HK-2 (cell line): ENCODE data around the gene PTMS.

ENCODE experiments used
- DNase-seq: peaks from one replicate; pipeline ENCODE4 v3.0.0-alpha.2; 2018; ENCODE audit not compliant: unreplicated experiment

PTMS gene

DNA sequence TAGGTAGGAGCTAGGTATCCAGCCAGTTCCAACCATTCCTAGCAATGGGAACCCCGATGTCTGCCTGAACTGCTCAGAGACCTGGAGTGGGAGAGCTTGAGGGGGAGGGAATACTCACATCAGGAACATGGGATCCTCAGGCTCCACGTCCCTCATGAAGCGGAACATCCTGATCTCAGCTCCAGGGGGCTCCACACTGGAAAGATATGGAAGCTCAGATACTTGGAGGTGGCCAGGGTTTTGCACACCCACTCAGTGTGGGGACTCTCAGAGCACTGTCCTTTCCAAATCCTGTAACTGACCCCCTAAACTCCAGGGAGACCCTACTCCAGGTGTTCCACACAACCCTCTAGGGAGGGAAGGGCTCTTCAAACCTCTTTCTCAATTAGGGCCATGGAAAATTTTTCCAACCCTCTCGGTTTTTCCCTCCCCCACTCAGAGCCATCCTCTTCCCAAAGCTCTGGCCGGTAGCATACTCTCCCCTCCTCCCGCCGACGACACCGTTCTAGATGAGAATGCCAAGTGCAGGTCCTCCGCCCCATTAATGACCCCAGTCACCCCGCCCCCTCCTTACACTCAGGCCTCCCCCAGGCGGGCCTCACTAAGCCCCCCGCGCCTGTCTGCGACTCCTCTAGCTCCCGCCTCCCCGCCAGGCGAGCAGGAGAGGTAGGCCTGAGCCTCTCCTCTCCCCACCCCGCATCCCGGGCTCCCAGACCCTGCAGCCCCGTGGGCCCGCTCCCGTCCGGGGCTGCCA, 13.8 kb upstream of the PTMS start:
- no peak for DNase-seq

DNA sequence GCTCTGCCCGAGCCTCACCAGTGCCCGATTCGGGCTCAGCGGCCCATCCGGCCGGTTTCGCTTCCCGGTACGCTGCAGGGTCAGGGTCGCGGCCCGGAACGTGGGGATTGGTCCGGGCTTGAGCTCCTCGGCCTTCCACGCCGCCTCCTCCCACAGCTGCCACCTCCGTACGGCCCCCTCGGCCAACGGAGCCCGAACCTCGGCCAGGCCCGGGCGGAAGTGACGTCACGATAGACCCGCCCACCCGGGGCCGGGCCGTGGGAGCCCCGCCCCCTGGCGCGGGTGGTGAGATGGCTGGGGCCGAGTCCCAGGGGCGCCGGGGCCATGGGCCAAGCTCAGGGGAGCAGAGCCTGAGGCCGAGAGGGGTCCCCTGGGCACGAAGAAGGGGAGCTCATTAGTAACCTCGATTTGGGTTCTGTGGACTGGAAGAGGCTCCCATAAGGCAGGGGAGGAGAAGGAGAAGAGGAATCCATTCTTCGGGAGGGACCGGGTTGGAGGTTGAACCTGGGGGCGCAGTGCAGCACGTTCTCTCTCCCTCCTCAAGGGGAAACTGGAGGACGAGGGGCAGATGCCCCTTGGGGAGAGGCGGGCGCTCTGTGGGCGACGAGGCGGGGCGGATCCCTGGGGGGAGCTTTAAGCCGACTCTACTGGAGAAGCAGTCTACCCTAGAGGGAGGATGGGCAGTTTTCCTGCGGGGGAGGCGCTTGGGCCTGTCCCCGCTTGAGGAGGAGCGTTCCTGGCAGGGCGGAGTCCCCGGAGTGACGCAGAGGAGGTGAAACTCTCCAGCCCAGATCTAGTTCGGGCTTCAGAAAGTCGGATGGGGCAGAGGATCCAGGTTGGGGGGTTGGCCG, 13.0 kb upstream of the PTMS start, which contains the start of gene MLF2:
Gene MLF2 (minus strand): TSS at position 221 of the 851 bp plus-strand sequence. CDS start 807 bp downstream, outside the sequence.
- DNase-seq, result peak; percentile 98

DNA sequence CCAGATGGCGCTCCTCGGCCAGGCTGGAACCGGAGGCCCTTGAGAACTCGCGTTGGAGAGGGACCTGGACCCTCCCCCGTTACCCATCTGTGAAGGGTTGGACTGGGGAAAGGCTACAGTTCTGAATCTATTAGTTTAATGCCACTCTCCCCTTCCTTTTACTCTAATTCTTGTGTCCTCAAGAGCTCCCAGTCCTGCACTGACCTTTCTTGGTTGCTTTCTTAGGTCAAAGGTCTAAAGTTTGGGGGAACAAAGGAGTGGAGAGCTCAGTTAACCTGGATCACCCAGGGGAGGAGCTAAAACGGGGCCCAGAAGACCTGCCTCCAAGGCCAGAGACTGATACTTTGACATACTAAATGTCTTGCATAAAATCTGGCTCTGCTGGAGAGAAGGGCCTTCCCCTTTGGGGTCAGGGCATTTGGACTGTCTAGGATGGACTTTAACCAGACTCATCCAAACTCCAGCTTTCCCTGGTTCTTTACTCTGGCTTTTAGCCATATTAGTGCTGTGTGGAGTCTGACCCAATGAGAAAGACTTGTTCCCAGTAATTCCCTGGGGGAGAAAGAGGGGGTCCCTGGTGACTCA, 12.3 kb upstream of the PTMS start:
- DNase-seq, result no peak

DNA sequence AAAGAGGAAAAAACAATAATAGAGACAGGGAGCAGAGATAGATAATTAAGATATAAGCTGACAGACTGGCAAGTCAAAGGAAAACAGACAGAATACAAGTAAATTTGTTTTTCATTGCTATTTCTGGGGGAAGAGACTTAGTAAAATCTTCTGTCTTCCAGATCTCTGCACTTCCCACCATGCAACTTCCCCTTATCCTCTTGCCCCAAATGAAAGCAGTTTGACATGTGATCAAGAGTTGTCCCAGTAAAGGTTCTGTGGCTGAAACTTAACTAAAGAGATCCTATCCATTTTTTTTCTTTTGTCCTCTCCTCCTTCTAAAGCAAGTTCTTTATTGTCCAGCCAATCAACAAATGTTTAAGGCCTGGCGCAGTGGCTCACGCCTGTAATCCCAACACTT, 11.8 kb upstream of the PTMS start:
- no peak for DNase-seq

DNA sequence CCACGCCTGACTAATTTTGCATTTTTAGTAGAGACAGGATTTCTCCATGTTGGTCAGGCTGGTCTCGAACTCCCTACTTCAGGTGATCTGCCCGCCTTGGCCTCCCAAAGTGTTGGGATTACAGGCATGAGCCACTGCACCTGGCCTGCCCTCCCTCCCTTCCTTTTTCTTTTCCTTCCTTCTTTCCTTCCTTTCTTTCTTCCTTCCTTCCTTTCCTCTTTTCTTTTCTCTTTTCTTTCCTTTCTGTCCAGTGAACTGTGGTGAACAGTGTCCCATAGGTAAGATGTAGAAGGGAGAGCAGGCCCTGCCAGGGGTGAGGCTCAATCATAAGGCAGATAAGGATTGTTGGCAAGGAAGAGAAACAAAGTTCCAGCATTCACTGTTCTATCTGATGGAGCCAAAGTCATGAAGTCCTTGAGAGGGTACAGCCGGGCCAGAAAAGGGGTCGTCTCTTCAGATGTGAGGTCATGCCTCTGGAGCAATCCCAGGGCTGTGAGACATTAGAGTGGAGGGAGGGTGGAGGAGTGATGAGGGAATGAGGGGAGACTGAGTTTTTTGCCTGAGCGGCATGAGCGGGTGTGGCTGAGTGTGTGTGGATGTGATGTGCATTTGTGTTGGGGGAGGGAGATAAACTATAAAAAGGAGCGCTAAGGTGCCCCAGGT, 9.0 kb upstream of the PTMS start:
- DNase-seq, result no peak

DNA sequence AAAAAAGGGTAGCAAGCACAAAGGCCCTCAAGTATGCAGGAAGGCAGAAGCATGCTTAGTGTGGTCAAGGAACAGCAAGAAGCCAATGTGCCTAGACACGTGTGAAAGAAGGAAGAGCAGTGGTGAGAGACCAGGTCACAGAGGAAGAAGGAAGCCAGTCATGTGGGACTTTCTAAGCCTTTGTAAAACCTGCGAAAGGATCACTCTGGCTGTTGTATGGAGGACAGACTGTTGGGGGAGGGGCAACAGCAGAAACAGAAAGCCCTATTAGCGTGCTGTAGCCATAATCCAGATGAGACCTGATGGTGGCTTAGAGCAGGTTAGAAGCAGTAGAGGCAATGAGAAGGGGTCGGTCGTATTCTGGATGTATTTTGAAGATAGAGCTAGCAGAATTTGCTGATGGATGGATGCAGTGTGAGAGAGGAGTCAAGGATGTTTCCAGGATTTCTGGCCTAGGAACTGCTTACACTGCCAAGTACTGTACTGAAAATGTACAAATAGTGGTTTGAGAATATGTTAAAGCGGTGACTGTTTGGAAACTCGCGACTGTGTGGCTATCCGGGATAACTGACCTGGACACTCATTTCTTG, 7.6 kb upstream of the PTMS start:
- no peak for DNase-seq

DNA sequence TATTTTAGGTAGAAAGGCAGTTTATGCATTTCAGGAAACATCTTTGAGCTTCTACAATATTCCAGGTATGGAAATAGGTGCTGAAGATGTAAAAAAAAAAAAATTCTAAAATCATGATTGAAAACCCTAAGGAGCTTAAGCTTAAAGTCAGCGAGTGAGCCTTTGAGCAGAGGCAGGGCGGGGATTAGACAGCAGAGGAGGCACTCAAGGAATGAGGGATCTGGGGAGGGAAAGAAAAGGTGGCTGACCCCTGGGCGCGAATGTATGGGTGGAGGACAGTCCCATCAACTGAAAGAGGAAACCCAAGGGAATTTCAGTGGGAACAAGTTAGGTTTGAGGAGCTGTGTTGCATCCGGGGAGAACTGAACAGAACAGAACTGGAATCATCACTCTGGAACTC, 6.4 kb upstream of the PTMS start:
- no peak for DNase-seq

DNA sequence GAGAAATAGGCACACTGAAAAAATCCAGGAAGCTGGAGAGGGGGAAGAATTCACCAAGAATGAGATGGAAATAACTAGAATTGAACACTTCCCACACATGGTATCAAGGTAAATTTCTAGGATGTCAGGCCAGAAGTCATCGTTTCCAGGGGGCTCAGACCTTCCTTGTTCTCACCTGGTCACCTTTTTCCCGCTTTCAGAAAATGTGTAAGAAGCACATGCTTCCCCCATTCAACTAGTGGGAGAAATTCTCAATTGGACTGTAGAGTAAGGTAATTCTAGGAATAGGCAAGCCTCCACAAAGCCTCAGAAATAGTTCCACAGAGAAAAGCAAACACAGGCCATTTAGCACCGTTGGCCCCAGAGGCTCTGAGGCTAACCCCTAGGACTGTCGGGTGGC, 2.8 kb upstream of the PTMS start:
- DNase-seq, result no peak

DNA sequence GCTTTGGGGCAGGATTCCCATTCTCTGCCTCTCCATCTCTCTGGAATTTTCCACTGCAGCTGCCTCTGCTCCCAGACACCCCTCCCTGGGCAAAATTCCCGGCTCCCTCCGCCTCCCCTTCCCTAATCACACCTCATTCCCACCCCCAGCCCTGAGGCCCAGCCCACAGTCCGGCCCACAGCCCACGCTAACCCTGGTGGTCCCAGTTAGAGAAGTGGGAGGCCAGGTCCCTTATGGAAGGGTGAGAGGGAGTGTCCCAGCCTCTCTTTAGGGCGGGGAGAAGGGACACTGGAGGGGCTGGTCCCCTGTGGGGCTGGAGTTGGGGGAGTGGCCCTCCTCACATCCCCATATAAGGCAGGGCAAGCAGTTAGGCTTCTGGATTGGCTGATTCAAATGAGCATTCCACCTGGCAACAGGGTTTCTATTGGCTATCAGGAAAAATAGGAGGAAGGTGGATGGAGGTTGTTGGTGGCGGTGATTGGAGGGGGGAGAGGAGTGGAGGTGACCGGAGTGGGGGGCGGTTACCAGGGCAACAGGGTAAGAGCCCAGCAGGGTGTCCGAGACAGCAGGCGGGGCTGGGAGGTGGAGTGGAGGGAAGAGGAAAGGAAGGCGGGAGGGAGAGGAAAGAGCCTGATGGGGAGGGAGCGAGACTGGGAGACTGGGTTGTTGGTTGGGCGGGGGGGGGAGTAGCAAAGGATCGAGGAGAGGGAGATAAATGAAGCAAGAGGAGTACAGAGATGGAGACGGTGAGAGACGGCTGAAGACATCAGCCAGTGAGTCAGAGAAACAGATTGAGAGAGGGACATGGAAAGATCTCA, 1.9 kb upstream of the PTMS start:
- DNase-seq, result peak; percentile 97

DNA sequence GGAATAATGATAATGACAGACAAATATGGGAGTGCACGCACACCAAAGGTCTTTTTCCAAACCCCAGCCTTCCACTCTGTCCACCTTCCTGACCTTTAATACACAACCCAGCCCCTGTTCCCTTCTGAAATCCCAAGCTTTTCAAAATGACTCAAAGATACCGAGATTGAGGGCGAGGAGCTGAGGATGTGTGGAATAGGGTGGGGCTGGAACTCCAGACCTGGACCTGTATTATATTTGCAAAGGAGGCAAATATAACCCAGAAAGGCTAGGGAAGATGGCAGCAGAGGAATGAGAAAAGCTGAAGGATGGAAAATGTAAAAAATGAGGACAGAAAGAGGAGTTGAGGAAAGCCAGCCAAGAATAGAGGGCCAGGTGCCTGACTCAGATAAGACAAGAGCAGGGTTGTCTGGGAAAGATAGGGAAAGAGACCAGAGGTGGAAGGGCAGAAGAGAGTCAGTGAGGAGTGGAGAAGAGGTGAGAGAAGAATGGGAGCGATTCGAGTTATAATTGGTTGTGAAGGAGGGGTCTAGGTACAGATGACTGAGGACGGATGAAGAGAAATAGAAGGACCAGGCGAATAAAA, 1.0 kb upstream of the PTMS start:
- no peak for DNase-seq

DNA sequence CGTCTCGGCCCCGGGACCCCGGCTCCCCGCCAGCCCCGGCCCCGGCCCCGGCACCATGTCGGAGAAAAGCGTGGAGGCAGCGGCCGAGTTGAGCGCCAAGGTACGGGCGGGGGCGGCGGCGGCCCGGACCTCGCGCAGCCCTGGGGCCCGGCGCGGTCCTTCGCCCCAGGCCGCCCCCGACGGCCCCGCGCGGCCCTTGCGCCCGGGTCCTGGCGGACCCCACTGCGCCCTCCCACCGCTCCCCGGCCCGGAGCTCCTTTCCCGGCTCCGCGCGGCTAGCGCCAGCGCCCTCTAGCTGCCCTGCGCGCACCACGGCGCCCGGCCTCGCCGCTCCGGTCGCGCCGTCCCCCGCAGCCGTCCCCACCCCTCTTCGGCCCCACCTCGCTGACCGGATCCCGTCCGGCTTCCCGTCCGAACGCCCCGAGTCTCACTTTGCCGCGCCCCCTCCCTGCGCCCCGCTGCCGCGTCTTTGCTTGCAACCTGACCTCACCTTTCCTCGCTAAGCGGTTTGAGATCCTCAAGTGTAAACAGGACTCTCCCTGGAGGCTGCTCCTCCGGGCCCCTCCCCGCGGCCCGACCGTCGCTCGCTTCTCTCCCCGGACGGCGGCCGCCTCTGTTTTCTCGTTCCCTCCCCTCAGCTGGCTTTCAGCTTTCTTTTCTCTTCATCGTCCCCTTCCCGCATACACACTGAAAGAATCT, 637 bp downstream of the PTMS start:
- peak; percentile 79 for DNase-seq

DNA sequence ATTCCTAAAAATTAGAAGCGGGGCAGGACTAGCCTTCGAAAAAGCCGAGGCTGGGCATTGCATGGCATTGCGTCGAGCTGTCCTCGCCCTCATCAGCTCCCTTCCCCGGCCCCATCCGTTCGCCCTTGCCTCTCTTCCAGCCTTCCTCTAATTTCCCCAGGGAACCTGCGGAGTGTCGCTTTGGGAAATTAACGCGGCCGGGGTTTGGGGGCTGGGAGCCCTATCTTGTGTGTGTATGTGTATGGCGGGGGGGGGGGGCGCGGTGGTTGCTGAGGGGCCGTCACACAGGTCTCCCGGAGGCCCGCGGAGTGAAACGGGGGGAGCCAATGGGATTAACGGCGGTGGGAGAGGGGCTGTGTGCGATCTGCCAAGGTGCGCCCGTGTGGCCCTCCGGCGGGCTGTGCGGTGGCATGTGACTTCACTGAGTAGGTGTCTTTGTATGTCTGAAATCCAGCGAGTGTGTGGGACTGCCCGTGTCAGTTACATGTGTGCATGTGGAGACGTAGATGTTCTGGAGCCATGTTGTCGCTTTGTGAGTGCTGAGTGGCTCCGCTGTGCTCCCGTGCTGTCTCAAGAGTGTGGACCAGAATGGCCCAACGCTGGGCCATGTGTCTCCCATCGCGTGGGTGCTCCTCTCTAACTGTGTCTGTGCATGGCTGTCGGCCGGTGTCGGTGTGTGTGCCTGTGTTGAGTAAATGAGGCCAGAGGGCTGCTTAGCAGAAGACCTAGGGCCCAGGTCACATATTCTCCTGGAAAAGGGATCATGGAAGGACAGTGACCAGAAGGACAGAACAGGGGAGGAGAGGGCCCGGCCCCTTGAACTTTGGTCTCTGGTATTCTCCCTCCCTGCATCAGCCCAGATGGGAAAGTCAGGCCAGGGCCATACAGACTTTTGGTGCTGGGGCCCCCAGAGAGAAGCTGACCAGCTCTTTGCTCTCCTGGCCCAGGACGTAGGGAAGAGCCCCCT, 1.5 kb downstream of the PTMS start:
- DNase-seq, result peak; percentile 38

DNA sequence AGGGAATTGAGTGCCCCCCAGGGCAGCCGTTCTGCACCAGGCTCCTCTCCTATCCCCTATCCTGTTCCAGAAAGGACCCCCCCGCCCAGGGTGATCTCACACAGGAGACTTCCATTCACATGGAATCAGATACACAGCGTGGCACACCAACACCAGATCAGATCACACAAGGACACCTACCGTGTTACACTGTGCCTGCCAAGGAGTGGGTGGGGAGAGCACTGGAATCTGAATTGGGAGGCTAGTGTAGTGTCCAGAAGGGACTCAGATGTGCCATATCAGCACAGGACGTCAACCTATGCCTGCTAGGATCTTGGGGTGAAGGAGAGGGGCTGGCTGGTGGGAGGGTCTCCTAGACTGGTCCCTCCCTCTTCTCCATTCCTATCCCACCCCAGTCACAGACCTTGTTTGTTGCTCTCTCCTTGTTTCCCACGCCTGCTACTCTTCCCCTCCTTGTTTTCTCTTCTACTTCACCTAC, 2.3 kb downstream of the PTMS start:
- no peak for DNase-seq

DNA sequence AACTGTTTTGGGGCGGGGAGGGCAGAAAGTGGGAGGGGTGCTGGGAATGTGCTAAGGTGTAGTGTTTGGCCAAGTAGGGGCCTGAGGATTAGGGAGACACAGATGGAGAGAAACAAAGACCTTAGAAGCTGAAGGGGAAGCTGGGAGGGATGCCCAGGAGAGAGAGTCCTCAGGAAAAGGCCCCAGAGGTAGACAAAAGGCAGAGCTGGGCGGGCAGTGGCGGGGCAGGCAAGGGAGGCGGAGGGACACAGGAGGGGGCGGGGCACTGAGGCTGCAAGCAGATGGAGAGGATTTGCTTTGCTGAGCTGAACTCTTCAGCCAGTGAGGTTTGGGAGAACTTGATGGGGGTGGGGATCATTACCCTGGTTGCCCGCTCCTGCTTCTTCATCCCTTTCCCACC, 2.8 kb downstream of the PTMS start:
- no peak for DNase-seq

DNA sequence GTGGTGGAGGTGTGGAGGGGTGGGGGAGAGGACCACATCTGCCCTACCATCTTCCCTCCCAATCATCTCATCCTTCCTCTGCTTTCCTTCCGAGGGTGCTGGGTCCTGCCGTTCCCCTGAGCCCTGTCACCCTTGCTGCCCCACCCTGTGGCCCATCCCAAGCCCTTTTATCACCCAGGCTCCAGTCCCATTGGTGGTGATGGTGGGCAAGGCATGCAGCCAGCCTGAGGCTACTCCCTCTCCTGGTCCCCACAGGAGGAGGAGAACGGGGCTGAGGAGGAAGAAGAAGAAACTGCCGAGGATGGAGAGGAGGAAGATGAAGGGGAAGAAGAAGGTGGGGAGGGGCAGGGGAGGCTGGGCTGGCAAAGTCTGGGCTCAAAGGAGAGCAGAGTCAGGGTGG, 3.5 kb downstream of the PTMS start:
- no peak for DNase-seq

DNA sequence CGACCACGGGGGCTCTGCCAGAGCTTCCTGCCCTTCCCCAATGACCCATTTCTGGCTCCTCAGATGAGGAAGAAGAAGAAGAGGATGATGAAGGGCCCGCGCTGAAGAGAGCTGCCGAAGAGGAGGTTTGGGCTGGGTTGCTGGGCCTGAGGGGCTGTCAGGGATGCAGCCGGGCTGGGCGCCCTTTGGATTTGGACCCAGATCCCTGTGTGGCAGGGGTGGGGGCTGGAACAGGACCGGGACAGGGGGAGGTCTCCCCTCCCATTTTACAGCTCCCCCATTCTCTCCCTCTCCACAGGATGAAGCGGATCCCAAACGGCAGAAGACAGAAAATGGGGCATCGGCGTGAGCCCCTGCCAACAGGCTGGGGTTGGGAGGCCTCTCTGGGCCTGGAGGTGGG, 3.9 kb downstream of the PTMS start:
- no peak for DNase-seq

DNA sequence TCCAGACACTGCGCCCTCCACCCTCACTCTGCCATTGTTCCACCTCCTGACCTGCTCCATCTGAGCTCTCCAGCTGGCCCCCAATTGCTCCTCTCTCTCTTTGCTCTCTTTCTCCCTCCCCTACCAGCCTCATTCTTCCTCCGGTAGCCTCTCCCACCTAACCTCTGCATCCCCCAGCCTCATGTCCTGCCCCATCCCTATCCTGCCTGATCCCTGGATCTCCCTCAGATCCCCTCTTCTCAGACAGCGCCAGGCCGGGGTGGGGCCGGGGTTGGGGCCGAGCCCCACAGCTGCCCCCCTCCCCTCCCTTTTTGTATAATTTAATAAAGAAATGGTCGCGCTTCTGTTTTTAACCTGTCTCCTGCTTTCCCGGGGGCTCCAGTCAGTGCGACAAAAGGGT, 4.4 kb downstream of the PTMS start:
- no peak for DNase-seq

DNA sequence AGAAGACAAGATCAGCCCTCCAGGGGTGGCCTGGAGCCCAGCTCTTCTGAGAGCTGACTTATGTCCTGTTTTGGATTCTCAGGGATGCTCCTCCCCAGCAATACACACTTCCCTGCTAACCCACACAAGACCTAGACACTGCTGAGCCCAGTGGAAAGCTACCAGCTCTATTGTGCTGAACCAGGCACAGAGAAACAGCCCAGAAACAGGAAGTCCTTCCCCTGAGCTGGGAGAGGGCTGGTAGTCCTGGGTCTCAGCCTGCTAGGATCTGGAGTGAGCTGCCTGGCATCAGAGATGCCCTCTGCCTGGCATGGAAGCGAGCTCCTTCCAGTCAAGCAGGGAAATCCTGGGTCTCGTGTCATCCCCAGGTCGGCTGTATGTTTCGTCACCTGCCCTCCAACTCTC, 4.9 kb downstream of the PTMS start:
- no peak for DNase-seq
